ENCODE measurements around the gene LSAMP. TPM values are rescaled to one million over a fixed set of nuclear protein-coding genes. Genes with fewer than 3 reads are reported as not detected.

Gene LSAMP
- total and polyA plus RNA-seq, 2 of the 8 experiments (the other 6 are each of a cell fraction or from before 2014, with no cell fraction given): 1.8 to 5.7 TPM

DNA sequence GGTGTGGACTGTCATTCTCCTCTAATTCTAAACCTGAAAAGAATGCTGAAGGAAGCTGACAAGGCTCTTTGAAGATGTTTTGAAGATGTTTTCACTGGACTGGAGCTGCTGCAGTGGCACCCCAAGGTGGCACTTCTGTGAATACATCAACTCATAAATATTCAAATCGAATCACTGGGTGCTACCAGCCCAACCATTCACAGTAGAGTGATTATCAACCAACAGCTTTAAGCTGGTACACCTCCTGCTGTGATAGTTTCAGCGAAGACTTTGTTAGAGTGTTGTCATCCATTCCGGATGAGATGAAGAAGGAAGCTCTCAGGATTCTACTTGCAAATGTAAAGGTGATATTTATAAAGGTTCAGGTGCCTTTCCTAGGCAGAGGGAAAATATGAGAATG lies 106.6 kb downstream of the LSAMP start:
- Histone ChIP-seq H3K27ac (ENCODE audit: low read depth, low read length) (no peak overlapping the region), H2AK5ac (ENCODE audit: low read depth, low read length) (no peak overlapping the region), H2BK12ac (ENCODE audit: low read depth, low read length) (no peak overlapping the region), H2BK5ac (ENCODE audit: low read depth, low read length) (no peak overlapping the region), H3K23ac (ENCODE audit: insufficient read length) (no peak overlapping the region), H3K4me2 (ENCODE audit: insufficient read depth in 1 of 2, low read depth in 2 of 2, low read length in 2 of 2) (peak overlapping the region in 1 of 2 experiments; percentile 36; a peak in 2 of 4 replicates), H3K9me3 (ENCODE audit: insufficient read depth in 2 of 2, low read depth in 1 of 2, low read length in 1 of 2) (no peaks in the 10 kb centered on the region), H3K4me1 (replicated peaks in 1 of 4; ENCODE audit: control insufficient read depth in 3 of 4, insufficient read depth in 4 of 4, low read length in 3 of 4) (peaks cover 0 to 13% (median 9%) of the 10 kb centered on the region in 4 experiments; a peak in 5 of 7 replicates), H3K4me3 (ENCODE audit: extremely low read depth in 1 of 4, insufficient read depth in 2 of 4, low read depth in 3 of 4, low read length in 4 of 4) (no peak overlapping the region), H4K20me1 (replicated peaks in 1 of 2; ENCODE audit: control insufficient read depth in 1 of 2, insufficient read depth in 2 of 2, low read length in 2 of 2) (no peaks in the 10 kb centered on the region), H3K36me3 (ENCODE audit: control insufficient read depth in 2 of 4, insufficient read depth in 4 of 4, low read length in 3 of 4) (no peaks in the 10 kb centered on the region), H3K79me2 (ENCODE audit: control insufficient read depth in 1 of 2, insufficient read depth in 2 of 2, low read length in 2 of 2) (no peaks in the 10 kb centered on the region), H3K14ac (ENCODE audit: insufficient read length) (no peak overlapping the region), H3K18ac (ENCODE audit: extremely low read depth, low read length) (no peak overlapping the region), H2AFZ (ENCODE audit: low read length) (no peak overlapping the region), H2BK120ac (replicated peaks; ENCODE audit: low read depth, low read length) (no peak overlapping the region), H3K27me3 (replicated peaks in 1 of 4; ENCODE audit: control insufficient read depth in 3 of 4, extremely low read depth in 1 of 4, insufficient read depth in 3 of 4, low read length in 3 of 4) (no peaks in the 10 kb centered on the region; a peak in 1 of 7 replicates), H3K9ac (replicated peaks in 1 of 4; ENCODE audit: extremely low read depth in 1 of 4, low read depth in 3 of 4, low read length in 3 of 4) (no peak overlapping the region), H3K56ac (replicated peaks; ENCODE audit: insufficient read length, low read depth, low read length) (no peak overlapping the region), H4K5ac (ENCODE audit: insufficient read length, low read depth, low read length) (no peak overlapping the region), H2BK20ac (ENCODE audit: low read length) (no peak overlapping the region), H3K79me1 (ENCODE audit: low read depth, low read length) (no peaks in the 10 kb centered on the region), H2BK15ac (ENCODE audit: low read length) (no peak overlapping the region), H3K4ac (replicated peaks; ENCODE audit: insufficient read length, low read depth, low read length) (no peak overlapping the region), H3K23me2 (ENCODE audit: low read depth, low read length) (no peaks in the 10 kb centered on the region), H4K91ac (replicated peaks; ENCODE audit: insufficient read length, low read length) (no peak overlapping the region), H4K8ac (ENCODE audit: extremely low read depth, insufficient read depth, low read length) (no peak overlapping the region)
- peak; percentile 94 for FAIRE-seq
- CTCF ChIA-PET (ENCODE audit: partially characterized antibody): interaction anchor here (0.7 to 2.2 kb wide), 6 partner anchors 10 to 248 kb away, joined by 3 to 8 read pairs (median 3); no protein-coding TSS in a partner anchor
- DNase-seq (ENCODE audit: low read depth in 1 of 2, low spot score in 2 of 2): no peak
- POLR2A ChIA-PET (ENCODE audit: partially characterized antibody): no interaction called here
- WGBS, 2 experiments (ENCODE audit: extremely low coverage in 1 of 2, insufficient coverage in 1 of 2, insufficient read length in 1 of 2, insufficient replicate concordance in 2 of 2, low coverage in 1 of 2, low lambda C conversion rate in 2 of 2, missing lambda C conversion rate in 1 of 2): 36% methylated on average over 3 of the region's 3 CpGs; no CpG with 5 or more reads in 1 of the 2 experiments

Measured in H1 (cell line).